Mammary epithelial cell (primary cell): ENCODE results near the gene NPY4R.

ENCODE experiments used
- EZH2 ChIP-seq: IDR thresholded peaks from 2 replicates; pipeline ENCODE4 v1.6.1; 2012; ENCODE audit warnings: low read length, inconsistent platforms, borderline replicate concordance
- TF ChIP-seq, protein P1 (sequence below), 2 donors: IDR thresholded peaks in 1 of 2; conservative IDR thresholded peaks in 1 of 2; 2 replicates each; pipeline ENCODE4 v1.5.1; 2011 to 2012; ENCODE audit warnings: inconsistent platforms in 2 of 2, low read length in 2 of 2, mild to moderate bottlenecking in 2 of 2, control low read depth in 1 of 2, low read depth in 1 of 2; ENCODE audit not compliant: insufficient read depth in 1 of 2; ENCODE audit errors: extremely low read depth in 1 of 2

DNA sequence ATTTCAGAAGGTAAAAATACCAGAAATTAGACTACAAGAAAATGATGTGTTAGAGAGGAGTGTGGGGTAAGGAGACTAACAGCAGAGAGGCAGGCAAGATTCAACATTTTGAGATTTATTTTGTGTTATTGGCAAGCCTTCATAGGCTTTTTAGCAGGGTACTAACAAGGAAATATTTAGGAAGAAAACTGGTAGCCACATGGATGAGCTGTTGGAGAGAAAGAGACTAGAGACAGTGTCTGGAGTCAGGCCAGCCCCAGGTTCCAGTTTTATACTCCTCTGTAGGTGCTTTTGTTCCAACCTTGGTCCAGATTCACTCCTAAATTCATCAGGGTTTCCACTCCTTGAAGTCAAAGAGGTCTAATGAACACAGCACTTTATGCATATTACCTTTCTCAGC lies 49.6 kb upstream of the NPY4R start:
- TF ChIP-seq, protein P1, sequence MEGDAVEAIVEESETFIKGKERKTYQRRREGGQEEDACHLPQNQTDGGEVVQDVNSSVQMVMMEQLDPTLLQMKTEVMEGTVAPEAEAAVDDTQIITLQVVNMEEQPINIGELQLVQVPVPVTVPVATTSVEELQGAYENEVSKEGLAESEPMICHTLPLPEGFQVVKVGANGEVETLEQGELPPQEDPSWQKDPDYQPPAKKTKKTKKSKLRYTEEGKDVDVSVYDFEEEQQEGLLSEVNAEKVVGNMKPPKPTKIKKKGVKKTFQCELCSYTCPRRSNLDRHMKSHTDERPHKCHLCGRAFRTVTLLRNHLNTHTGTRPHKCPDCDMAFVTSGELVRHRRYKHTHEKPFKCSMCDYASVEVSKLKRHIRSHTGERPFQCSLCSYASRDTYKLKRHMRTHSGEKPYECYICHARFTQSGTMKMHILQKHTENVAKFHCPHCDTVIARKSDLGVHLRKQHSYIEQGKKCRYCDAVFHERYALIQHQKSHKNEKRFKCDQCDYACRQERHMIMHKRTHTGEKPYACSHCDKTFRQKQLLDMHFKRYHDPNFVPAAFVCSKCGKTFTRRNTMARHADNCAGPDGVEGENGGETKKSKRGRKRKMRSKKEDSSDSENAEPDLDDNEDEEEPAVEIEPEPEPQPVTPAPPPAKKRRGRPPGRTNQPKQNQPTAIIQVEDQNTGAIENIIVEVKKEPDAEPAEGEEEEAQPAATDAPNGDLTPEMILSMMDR (conservative IDR thresholded peaks at IDR 0.05 in 1 of 2, IDR thresholded peaks at IDR 0.05 in 1 of 2; ENCODE audit: extremely low read depth in 1 of 2, insufficient read depth in 1 of 2, low read depth in 1 of 2, low read length in 2 of 2), result no peak
- TF ChIP-seq EZH2, result no peak
